ENCODE results near the gene NAALADL2.

NAALADL2 gene

GRCh38 chr3:174884776-174885568 is 25.8 kb downstream of the NAALADL2 start:
- DNase-seq (ENCODE audit: low read depth in 4 of 4, low spot score in 1 of 4): no peak

- no peak for DNase-seq (ENCODE audit: low read depth in 4 of 4, low spot score in 1 of 4)
Observed at GRCh38 chr3:174891524-174892203, 32.5 kb downstream of the NAALADL2 start.

- no peak for DNase-seq (ENCODE audit: low read depth in 4 of 4, low spot score in 1 of 4)
Observed at GRCh38 chr3:174907027-174907426, 47.9 kb downstream of the NAALADL2 start.

- no peak for DNase-seq (ENCODE audit: low read depth in 4 of 4, low spot score in 1 of 4)
Observed at GRCh38 chr3:174907628-174908407, 48.7 kb downstream of the NAALADL2 start.

- no peak for DNase-seq (ENCODE audit: low read depth in 4 of 4, low spot score in 1 of 4)
Observed at GRCh38 chr3:174931473-174932353, 72.6 kb downstream of the NAALADL2 start.

- no peak for DNase-seq (ENCODE audit: low read depth in 4 of 4, low spot score in 1 of 4)
Observed at GRCh38 chr3:174936590-174936989, 77.5 kb downstream of the NAALADL2 start.

GRCh38 chr3:174937478-174937877 is 78.3 kb downstream of the NAALADL2 start:
- no peak for DNase-seq (ENCODE audit: low read depth in 4 of 4, low spot score in 1 of 4)

- no peak for DNase-seq (ENCODE audit: low read depth in 4 of 4, low spot score in 1 of 4)
Observed at GRCh38 chr3:174938102-174938501, 79.0 kb downstream of the NAALADL2 start.

GRCh38 chr3:174940151-174940550 is 81.0 kb downstream of the NAALADL2 start:
- DNase-seq (ENCODE audit: low read depth in 4 of 4, low spot score in 1 of 4): no peak

- DNase-seq (ENCODE audit: low read depth in 4 of 4, low spot score in 1 of 4): no peak
Observed at GRCh38 chr3:174945276-174945675, 86.1 kb downstream of the NAALADL2 start.

GRCh38 chr3:174945951-174946350 is 86.8 kb downstream of the NAALADL2 start:
- no peak for DNase-seq (ENCODE audit: low read depth in 4 of 4, low spot score in 1 of 4)

GRCh38 chr3:174949523-174949922 is 90.4 kb downstream of the NAALADL2 start:
- no peak for DNase-seq (ENCODE audit: low read depth in 4 of 4, low spot score in 1 of 4)

- DNase-seq (ENCODE audit: low read depth in 4 of 4, low spot score in 1 of 4): no peak
Observed at GRCh38 chr3:174951034-174951433, 91.9 kb downstream of the NAALADL2 start.

- no peak for DNase-seq (ENCODE audit: low read depth in 4 of 4, low spot score in 1 of 4)
Observed at GRCh38 chr3:174951498-174952005, 92.4 kb downstream of the NAALADL2 start.

- no peak for DNase-seq (ENCODE audit: low read depth in 4 of 4, low spot score in 1 of 4)
Observed at GRCh38 chr3:174953068-174953467, 93.9 kb downstream of the NAALADL2 start.

GRCh38 chr3:174955513-174956016 is 96.4 kb downstream of the NAALADL2 start:
- DNase-seq (ENCODE audit: low read depth in 4 of 4, low spot score in 1 of 4): no peak

GRCh38 chr3:174957081-174957480 is 97.9 kb downstream of the NAALADL2 start:
- DNase-seq (ENCODE audit: low read depth in 4 of 4, low spot score in 1 of 4): no peak

- no peak for DNase-seq (ENCODE audit: low read depth in 4 of 4, low spot score in 1 of 4)
Observed at GRCh38 chr3:174957551-174958001, 98.4 kb downstream of the NAALADL2 start.

- no peak for DNase-seq (ENCODE audit: low read depth in 4 of 4, low spot score in 1 of 4)
Observed at GRCh38 chr3:174958671-174959328, 99.7 kb downstream of the NAALADL2 start.

- no peak for DNase-seq (ENCODE audit: low read depth in 4 of 4, low spot score in 1 of 4)
Observed at GRCh38 chr3:174959556-174960065, 100.5 kb downstream of the NAALADL2 start.

All from stimulated activated CD4-positive, alpha-beta T cell treated with anti-CD3 and anti-CD28 coated beads, Interleukin-1b, Interleukin-23, amount 100 ng/mL, for 24 hours (primary cell).